ENCODE results near the gene NAALADL2.

- TF ChIP-seq CTCF (IDR thresholded peaks at IDR 0.05) (no peak), POLR2A (IDR thresholded peaks at IDR 0.05) (no peak)
Measured at GRCh38 chr3:174986685-174987084, 127.6 kb downstream of the NAALADL2 start.
